Bronchial smooth muscle cell (primary cell): Measurements from ENCODE around the gene CD180. TPM values are rescaled to one million over a fixed set of nuclear protein-coding genes. Genes with fewer than 3 reads are reported as not detected.

ENCODE experiments used
- total RNA-seq: library from RNA; depleted of rRNA; stranded (reverse); fragments of >200 nt; gene quantifications from 2 replicates; pipeline ENCODE4 v1.2.1, GENCODE V29; 2014

CD180 gene
- not detected in 2 replicates for total RNA-seq

GRCh38 chr5:67196537-67197059, at the start of gene CD180:
Gene CD180 (minus strand): TSS chr5:67196799. CDS start chr5:67196641, 158 bp downstream.

